GM13976 (cell line): ENCODE data around the gene ADGRG7.

Experiments
- DNase-seq: peaks from one replicate; pipeline ENCODE4 v3.0.0; 2012; ENCODE audit warnings: low spot score
- CTCF ChIP-seq: IDR thresholded peaks from 2 replicates; pipeline ENCODE4 v1.5.1; 2012; ENCODE audit warnings: borderline replicate concordance, mild to moderate bottlenecking; ENCODE audit not compliant: insufficient read depth; ENCODE audit errors: extremely low read depth, missing control alignments, control extremely low read depth
- in situ Hi-C: fragments of 300-500 bp; cut with MboI; formaldehyde crosslinking; loops from one replicate; pipeline ENCODE4 v1.12.0; 2022; ENCODE audit warnings: low sequenced_read_pairs, mixed read lengths, inconsistent platforms; ENCODE audit not compliant: unreplicated experiment

Gene ADGRG7

GRCh38 chr3:100640633-100641032, 31.2 kb downstream of the ADGRG7 start:
- in situ Hi-C loops = no loop called here
- no peak for TF ChIP-seq CTCF
- no peak for DNase-seq

GRCh38 chr3:100641471-100642032, 32.2 kb downstream of the ADGRG7 start:
- in situ Hi-C loops = no loop called here
- no peak for TF ChIP-seq CTCF
- DNase-seq = no peak

- DNase-seq = no peak
- no peak for TF ChIP-seq CTCF
- in situ Hi-C loops = no loop called here
Measured at GRCh38 chr3:100645913-100646312, 36.5 kb downstream of the ADGRG7 start.

GRCh38 chr3:100647171-100647570, 37.8 kb downstream of the ADGRG7 start:
- no peak for TF ChIP-seq CTCF
- DNase-seq = no peak
- in situ Hi-C loops = no loop called here

GRCh38 chr3:100647657-100648056, 38.3 kb downstream of the ADGRG7 start:
- no peak for TF ChIP-seq CTCF
- in situ Hi-C loops = no loop called here
- no peak for DNase-seq

- in situ Hi-C loops = no loop called here
- TF ChIP-seq CTCF = peak; percentile 36
- DNase-seq = peak; percentile 62
Measured at GRCh38 chr3:100650651-100651619, 41.5 kb downstream of the ADGRG7 start.
